HG02973 (cell line): Measurements from ENCODE around the gene CLEC4M.
A peak's percentile ranks its signal among the peaks of the same experiment; 100 is the strongest.
"Not testable (repeated sequence)": the region's sequence is repeated elsewhere in the genome, so short reads cannot be mapped to it uniquely, and the experiment has no call there.

Experiments
- ATAC-seq: cut with Tn5 transposase; IDR thresholded peaks from one replicate; pipeline ENCODE4 v1.9.1; 2021; ENCODE audit warnings: moderate library complexity; ENCODE audit not compliant: unreplicated experiment

CLEC4M gene

GRCh38 chr19:7739801-7740681, 23.0 kb upstream of the CLEC4M start:
- no peak for ATAC-seq

- no peak for ATAC-seq
Measured at GRCh38 chr19:7740682-7741054, 22.4 kb upstream of the CLEC4M start.

GRCh38 chr19:7742575-7742974, 20.5 kb upstream of the CLEC4M start:
- ATAC-seq: no peak

DNA sequence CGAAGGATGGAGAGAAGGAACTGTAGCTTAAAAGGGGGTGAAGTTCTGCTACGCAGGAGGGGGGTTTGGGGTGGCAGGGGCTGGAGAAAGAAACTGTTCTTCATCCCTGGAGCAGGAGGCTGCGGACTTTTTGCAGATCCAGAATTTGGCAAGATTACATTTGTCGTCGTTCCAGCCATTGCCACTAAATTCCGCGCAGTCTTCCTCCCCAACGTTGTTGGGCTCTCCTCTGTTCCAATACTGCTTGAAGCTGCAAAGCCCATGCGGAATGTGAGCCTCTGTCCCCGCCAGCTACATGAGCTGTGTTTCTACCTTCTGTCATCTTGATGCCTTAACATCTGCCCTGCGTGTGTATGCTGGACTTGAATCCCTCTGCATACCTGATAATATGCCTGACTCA, 20.1 kb upstream of the CLEC4M start:
- ATAC-seq: no peak

- peak; percentile 70 for ATAC-seq
Measured at GRCh38 chr19:7743425-7743841, 19.6 kb upstream of the CLEC4M start.

DNA sequence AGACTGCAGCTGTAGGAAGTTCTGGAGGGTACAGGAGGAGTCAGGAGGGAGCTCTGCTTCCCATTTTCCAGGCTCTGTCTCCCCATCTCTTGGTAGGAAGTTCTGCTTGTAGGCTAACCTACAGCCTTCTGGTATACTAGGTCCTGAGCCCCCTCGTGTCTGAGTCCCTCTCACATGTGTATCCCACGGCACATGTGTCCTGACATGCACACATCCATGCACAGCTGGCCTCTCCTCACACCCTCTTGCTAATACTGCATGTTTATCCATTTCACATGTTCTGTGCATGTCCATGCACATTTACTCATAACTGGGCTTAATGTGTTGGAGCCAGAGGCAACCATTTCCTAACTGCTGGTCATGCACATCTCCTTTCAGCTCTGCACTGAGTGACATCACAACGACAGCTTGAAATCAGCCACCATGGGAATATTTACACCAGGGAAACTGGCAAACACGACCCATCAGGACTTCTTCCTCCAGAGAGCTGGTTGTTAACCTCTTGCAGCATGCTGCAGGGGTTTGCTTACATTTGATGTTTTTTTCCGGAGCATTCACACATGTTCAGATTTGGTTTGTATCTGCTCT, 18.8 kb upstream of the CLEC4M start:
- no peak for ATAC-seq

- ATAC-seq: no peak
Measured at GRCh38 chr19:7744871-7745650, 18.0 kb upstream of the CLEC4M start.

DNA sequence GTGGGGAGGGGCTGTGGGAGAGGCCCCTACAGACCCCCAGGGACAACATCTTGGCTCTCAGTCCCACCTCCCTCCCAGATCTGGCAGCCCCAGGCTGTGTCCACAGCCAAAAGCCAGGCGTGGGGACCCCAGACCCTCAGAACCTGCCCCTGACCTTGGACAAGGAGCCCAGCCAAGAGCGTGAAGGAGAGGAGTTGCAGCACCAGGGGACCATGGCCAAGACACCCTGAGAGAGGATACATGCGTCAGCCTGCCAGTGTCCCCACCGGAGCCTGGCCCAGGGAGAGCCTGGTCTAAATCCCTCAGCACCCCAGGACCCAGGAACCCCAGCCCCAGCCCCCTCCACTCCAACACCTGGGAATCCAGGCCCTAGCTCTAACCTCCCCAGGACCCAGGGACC, 16.7 kb upstream of the CLEC4M start:
- not testable (repeated sequence) for ATAC-seq

DNA sequence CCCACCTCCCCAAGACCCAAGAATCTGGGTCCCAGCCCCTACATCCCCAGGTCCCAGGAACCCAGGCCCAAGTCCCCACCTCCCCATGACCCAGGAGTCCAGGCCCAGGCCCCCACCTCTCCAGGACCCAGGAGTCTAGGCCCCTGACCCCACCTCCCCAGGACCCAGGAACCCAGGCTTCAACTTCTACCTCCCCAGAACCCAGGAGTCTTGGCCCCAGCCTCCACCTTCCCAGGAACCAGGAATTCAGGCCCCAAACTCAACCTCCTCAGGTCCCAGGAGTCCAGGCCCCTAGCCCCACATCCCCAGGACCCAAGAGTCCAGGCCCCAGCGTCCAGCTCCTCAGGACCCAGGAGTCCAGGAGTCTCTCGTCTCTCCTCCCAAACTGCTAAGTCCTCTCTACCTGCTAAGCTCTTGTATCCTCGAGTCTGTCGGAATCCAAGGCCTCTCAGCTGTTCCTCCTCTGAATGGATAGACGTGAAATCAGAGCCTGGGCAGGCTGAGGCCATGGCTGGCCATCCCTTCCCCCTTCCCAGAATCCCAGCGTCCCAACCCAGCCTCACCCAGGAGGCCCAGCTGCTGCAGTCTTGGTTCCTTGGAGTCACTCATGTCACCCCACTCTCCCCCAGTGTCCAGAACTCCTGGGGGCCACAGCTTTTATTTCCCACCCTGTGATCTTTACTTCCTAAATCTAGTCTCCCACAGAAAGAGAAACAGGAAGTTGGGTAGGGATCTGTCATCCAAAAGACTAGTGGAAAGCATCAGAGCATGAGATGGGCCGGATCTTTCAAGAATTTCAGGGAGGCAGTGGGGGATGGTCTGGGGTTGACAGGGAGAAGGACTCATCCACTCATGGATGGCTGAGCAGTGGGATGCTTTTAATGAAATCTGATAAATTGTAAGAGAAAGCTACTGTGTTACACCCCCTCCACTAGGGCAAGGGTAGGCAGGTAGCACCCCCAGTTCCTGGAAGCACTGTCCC, 15.8 kb upstream of the CLEC4M start, which contains the start of gene CD209:
Gene CD209, minus strand, starts transcription at position 632 of the 982 bp plus-strand sequence. Its CDS starts 23 bp downstream, at position 609.
- ATAC-seq: no peak

DNA sequence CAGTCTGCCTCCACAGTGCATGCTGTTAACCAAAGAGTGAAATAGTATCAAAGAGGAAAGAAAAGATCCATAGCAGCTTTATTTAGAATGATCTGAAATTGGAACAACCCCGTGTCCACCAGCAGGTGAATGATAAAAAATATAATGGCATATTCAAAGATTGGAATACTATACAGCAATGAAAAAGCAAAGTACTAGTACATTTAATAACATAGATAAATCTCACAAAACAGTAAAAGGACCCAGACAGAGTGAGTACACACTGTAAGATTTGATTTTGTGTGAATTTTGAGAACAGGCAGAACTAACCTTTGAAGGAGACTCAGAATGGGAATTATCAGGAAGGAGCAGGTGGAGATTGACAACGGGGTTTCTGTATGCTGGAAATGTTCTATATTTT, 14.9 kb upstream of the CLEC4M start:
- ATAC-seq: no peak

GRCh38 chr19:7748756-7749155, 14.3 kb upstream of the CLEC4M start:
- ATAC-seq: no peak

DNA sequence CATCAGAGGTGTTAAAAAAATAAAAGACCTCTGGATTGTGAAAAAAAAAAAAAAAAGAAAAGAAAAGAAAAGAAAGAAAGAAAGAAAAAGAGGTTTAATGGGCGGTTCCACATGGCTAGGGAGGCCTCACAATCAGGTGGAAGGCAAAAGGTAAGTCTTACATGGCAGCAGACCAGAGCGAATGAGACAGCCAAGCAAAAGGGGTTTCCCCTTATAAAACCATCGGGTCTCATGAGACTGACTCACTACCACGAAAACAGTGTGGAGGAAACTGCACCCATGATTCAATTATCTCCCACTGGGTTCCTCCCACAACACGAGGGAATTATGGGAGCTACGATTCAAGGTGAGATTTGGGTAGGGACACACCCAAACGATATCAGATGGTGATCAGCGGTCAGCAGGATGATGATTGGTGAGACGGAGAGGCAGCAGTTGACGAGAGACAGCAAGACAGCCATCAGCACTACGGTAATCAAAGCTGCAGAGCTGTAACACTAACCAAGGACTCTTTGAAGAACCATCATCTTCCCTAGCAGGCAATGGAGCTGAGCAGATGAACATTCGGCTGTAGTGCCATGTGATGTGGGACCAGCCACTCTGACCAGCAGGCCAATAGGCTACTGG, 11.8 kb upstream of the CLEC4M start:
- no peak for ATAC-seq

DNA sequence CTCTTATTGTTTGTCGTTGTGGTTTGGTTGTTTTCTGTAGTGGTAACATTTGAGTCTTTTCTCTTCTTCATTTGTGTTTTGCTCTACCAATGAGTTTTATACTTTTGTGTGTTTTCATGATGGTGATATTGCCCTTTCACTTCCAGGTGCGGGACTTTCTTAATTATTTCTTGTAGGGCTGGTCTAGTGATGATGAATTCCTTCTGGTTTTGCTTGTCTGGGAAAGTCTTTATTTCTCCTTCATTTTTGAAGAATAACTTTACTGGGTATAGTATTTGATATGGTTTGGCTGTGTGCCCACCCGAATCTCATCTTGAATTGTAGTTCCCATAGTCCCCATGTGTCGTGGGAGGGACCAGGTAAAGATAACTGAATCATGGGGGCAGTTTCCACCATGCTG, 6.8 kb upstream of the CLEC4M start:
- no peak for ATAC-seq

DNA sequence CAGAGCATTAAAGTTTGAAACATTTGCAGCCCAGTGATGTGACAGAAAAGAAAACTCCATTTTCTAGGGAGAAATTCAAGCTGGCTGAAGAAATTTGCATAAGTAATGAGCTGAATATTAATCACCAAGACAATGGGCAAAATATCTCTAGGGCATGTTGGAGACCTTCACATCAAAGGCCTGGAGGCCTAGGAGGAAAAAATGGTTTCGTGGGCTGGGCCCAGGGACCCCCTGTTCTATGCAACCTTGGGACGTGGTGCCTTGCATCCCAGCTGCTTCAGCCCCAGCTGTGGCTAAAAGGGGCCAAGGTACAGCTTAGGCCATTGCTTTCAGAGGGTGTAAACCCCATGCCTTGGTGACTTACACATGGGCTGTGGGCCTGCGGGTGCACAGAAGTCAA, 5.7 kb upstream of the CLEC4M start:
- no peak for ATAC-seq

DNA sequence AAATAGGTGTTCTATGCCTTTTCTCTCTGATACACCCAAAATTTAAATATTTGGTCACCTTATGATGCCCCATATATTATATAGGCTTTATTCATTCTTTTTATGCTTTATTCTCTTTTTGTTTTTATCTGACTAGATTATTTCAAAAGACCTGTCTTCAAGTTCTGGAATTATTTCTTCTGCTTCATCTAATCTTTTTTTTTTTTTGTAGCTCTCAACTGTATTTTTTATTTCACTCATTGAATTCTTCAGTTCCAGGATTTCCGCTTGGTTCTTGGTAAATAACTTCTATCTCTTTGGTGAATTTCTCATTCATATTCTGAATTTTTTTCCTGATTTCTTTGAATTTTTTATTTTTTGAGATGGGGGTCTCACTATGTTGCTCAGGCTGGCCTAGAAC, 3.9 kb upstream of the CLEC4M start:
- no peak for ATAC-seq

- ATAC-seq: no peak
Measured at GRCh38 chr19:7763696-7764095, 653 bp downstream of the CLEC4M start.

DNA sequence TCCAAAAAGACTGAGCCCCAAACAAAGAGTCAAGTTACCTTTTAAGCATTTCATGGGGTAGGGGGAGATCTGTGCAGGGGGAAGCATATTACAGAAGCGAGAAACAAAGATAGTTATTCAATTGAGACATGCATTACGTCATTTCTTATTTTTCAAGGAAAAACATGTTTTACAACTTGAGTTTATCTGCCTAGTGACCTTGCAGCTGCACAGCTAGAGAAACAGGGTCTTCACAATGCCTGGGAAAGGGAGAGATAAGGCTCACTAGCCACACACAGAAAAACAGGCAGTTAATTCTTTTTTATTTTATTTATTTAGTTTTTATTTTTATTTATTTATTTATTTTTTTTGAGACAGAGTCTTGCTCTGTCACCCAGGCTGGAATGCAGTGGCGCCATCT, 1.1 kb downstream of the CLEC4M start:
- ATAC-seq: not testable (repeated sequence)

DNA sequence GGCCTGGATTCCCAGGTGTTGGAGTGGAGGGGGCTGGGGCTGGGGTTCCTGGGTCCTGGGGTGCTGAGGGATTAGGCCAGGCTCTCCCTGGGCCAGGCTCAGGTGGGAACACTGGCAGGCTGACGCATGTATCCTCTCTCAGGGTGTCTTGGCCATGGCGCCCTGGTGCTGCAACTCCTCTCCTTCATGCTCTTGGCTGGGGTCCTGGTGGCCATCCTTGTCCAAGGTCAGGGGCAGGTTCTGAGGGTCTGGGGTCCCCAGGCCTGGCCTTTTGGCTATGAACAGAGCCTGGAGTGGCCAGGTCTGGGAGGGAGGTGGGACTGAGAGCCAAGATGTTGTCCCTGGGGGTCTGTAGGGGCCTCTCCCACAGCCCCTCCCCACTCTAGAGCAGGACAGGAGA, 2.0 kb downstream of the CLEC4M start:
- ATAC-seq: not testable (repeated sequence)

- ATAC-seq: no peak
Measured at GRCh38 chr19:7766535-7766934, 3.5 kb downstream of the CLEC4M start.

GRCh38 chr19:7767487-7767886, 4.4 kb downstream of the CLEC4M start:
- ATAC-seq: no peak
